Endothelial cell of umbilical vein (primary cell): ENCODE data around the gene TTR. TPM values are rescaled to one million over a fixed set of nuclear protein-coding genes. Genes with fewer than 3 reads are reported as not detected.

Source experiments
- Bru-seq: library from RNA; stranded (reverse); fragments of 400-500 nt; gene quantifications from one replicate; lab custom pipeline; 2021; lab: Mats Ljungman, UMichigan
- BruChase-seq, 2 experiments: library from RNA; stranded (reverse); fragments of 400-500 nt; gene quantifications; one replicate each; lab custom pipeline; 2021; lab: Mats Ljungman, UMichigan
- BruUV-seq: library from RNA; stranded (reverse); fragments of 400-500 nt; replicated peaks from 2 replicates; lab custom pipeline; 2021; lab: Mats Ljungman, UMichigan
- CTCF ChIA-PET: fragments of 300-600, 350-600 bp; sonication (Branson Sonifier 250); formaldehyde crosslinking; loops from one replicate; lab custom pipeline; 2021; ENCODE audit warnings: antibody characterized with exemption, inconsistent platforms; lab: Charles Lee
- POLR2A ChIA-PET: fragments of 300-600, 350-600 bp; sonication (Branson Sonifier 250); formaldehyde crosslinking; loops from one replicate; lab custom pipeline; 2021; ENCODE audit warnings: antibody characterized with exemption, inconsistent platforms; lab: Charles Lee
- DNase-seq: peaks from one replicate; pipeline ENCODE4 v3.0.0-alpha.2; 2011; ENCODE audit warnings: low read depth, low spot score
- FAIRE-seq: peaks from 2 replicates; lab custom pipeline; 2011; peaks lifted over from hg19 to GRCh38; lab: Jason Lieb, UNC
- H2AFZ ChIP-seq: 2 replicates; pipeline ENCODE4 v1.6.0; 2012; ENCODE audit warnings: low read depth, low read length, control low read depth, inconsistent platforms
- H3K27ac ChIP-seq: 2 replicates; pipeline ENCODE4 v1.5.1; 2011; ENCODE audit warnings: low read depth, mild to moderate bottlenecking, control low read depth, low read length, moderate library complexity; ENCODE audit not compliant: insufficient read depth
- H3K27me3 ChIP-seq, 2 experiments: 2 replicates each; pipeline versions ENCODE4 v1.6.0 to v1.6.1; 2011; ENCODE audit warnings: low read length in 2 of 2, mixed read lengths in 1 of 2; ENCODE audit not compliant: control insufficient read depth in 2 of 2, insufficient read depth in 2 of 2
- H3K36me3 ChIP-seq, 2 experiments: 2 replicates in 1 of 2; 3 replicates in 1 of 2; pipeline ENCODE4 v1.5.1; 2011; ENCODE audit warnings: low read length in 2 of 2, mild to moderate bottlenecking in 1 of 2, moderate library complexity in 1 of 2; ENCODE audit not compliant: control insufficient read depth in 2 of 2, insufficient read depth in 2 of 2; ENCODE audit errors: extremely low read depth in 1 of 2
- H3K4me1 ChIP-seq: 3 replicates; pipeline ENCODE4 v1.5.1; 2011; ENCODE audit warnings: mild to moderate bottlenecking, low read length; ENCODE audit not compliant: control insufficient read depth, insufficient read depth; ENCODE audit errors: extremely low read depth
- H3K4me2 ChIP-seq: 2 replicates; pipeline ENCODE4 v1.6.1; 2011; ENCODE audit warnings: low read length, control low read depth, mixed read lengths; ENCODE audit not compliant: insufficient read depth
- H3K4me3 ChIP-seq, 3 experiments: fragments of 200-600 bp in 1 of 3; sonication (generic), shearing (Covaris generic) in 1 of 3; replicated peaks in 1 of 3; 2 replicates each; pipeline ENCODE4 v1.5.1; 2011 to 2016; ENCODE audit warnings: control low read depth in 3 of 3, low read length in 3 of 3, mild to moderate bottlenecking in 2 of 3, inconsistent platforms in 1 of 3, low read depth in 1 of 3, moderate library complexity in 1 of 3; ENCODE audit not compliant: insufficient read depth in 1 of 3
- H3K79me2 ChIP-seq: 2 replicates; pipeline ENCODE4 v1.6.0; 2012; ENCODE audit warnings: low read length, inconsistent platforms; ENCODE audit not compliant: control insufficient read depth, insufficient read depth
- H3K9ac ChIP-seq: replicated peaks from 2 replicates; pipeline ENCODE3; 2011; ENCODE audit warnings: low read length, control low read depth; ENCODE audit not compliant: insufficient read depth; ENCODE audit errors: extremely low read depth
- H3K9me1 ChIP-seq: replicated peaks from 3 replicates; pipeline ENCODE4 v1.6.0; 2011; ENCODE audit warnings: mild to moderate bottlenecking, low read length; ENCODE audit not compliant: control insufficient read depth, insufficient read depth; ENCODE audit errors: extremely low read depth
- H3K9me3 ChIP-seq: replicated peaks from 2 replicates; pipeline ENCODE4 v1.5.1; 2012; ENCODE audit warnings: low read length, inconsistent platforms; ENCODE audit not compliant: control insufficient read depth, insufficient read depth
- H4K20me1 ChIP-seq: replicated peaks from 2 replicates; pipeline ENCODE3; 2011; ENCODE audit warnings: mild to moderate bottlenecking, low read length; ENCODE audit not compliant: control insufficient read depth, insufficient read depth; ENCODE audit errors: extremely low read depth
- EZH2 ChIP-seq: IDR thresholded peaks from 2 replicates; pipeline ENCODE4 v1.6.1; 2012; ENCODE audit warnings: borderline replicate concordance, low read depth, mild to moderate bottlenecking, moderate library complexity, low read length, inconsistent platforms; ENCODE audit not compliant: severe bottlenecking
- FOS ChIP-seq: IDR thresholded peaks from 2 replicates; pipeline ENCODE4 v1.6.1; 2011; ENCODE audit warnings: mild to moderate bottlenecking, low read length, moderate library complexity, borderline replicate concordance; ENCODE audit not compliant: insufficient read depth
- GATA2 ChIP-seq: IDR thresholded peaks from 2 replicates; pipeline ENCODE4 v1.7.0; 2011; ENCODE audit warnings: low read depth, mild to moderate bottlenecking, moderate library complexity, mixed read lengths, low read length; ENCODE audit not compliant: insufficient read length, insufficient read depth
- JUN ChIP-seq: IDR thresholded peaks from 2 replicates; pipeline ENCODE4 v1.6.1; 2011; ENCODE audit warnings: borderline replicate concordance, low read depth; ENCODE audit not compliant: insufficient read length, insufficient read depth
- MYC ChIP-seq: IDR thresholded peaks from one replicate; pipeline ENCODE4 v1.6.1; 2011; ENCODE audit warnings: mild to moderate bottlenecking, low read depth, low read length
- POLR2A ChIP-seq: IDR thresholded peaks from 2 replicates; pipeline ENCODE4 v1.6.1; 2012; ENCODE audit warnings: low read depth, mild to moderate bottlenecking, control low read depth, low read length
- POLR2AphosphoS5 ChIP-seq: IDR thresholded peaks from 2 replicates; pipeline ENCODE4 v1.6.1; 2012; ENCODE audit warnings: low read depth, mild to moderate bottlenecking, control low read depth, low read length, moderate library complexity; ENCODE audit not compliant: insufficient read depth
- dilution Hi-C: fragments of 300-500 bp; cut with MboI; formaldehyde crosslinking; loops from one replicate; pipeline ENCODE4 v1.15.0; 2019; ENCODE audit warnings: low sequenced_read_pairs; ENCODE audit not compliant: extremely low pct_ligation_motif_present
- intact Hi-C: fragments of 100-400 bp; cut with micrococcal nuclease; formaldehyde crosslinking; loops from one replicate; pipeline ENCODE4 v1.10.0; 2022
- long read RNA-seq: library from polyadenylated mRNA; stranded (forward); transcript quantifications from one replicate; pipeline ENCODE4 v2.0.0, GENCODE V29; 2021
- polyA minus RNA-seq, 3 experiments: library from RNA; depleted of rRNA, polyadenylated mRNA; stranded (reverse); fragments of >200 nt; gene quantifications; 1 replicate in 1 of 3; 2 replicates in 2 of 3; pipeline ENCODE4 v1.2.3, GENCODE V29; 2011
- polyA plus RNA-seq, 4 experiments: library from polyadenylated mRNA; depleted of rRNA in 3 of 4; stranded (reverse) in 3 of 4; unstranded in 1 of 4; fragments of >200 nt; gene quantifications; 2 replicates each; pipeline versions ENCODE4 v1.2.1 to v1.2.3, GENCODE V29; 2011 to 2012; ENCODE audit warnings: missing spikeins in 1 of 4
- total RNA-seq: library from RNA; stranded (reverse); gene quantifications from 2 replicates; pipeline ENCODE4 v1.2.3, GENCODE V29; 2021
- TF ChIP-seq, protein P1 (sequence below): IDR thresholded peaks from 2 replicates; pipeline ENCODE4 v1.6.1; 2011; ENCODE audit not compliant: insufficient read depth, insufficient read length
- TF ChIP-seq, protein P2 (sequence below), 2 donors: IDR thresholded peaks; 1 replicate in 1 of 2; 2 replicates in 1 of 2; pipeline ENCODE4 v1.5.1; 2011; ENCODE audit warnings: low read length in 2 of 2, mild to moderate bottlenecking in 2 of 2, moderate library complexity in 2 of 2, control low read depth in 1 of 2, inconsistent platforms in 1 of 2, low read depth in 1 of 2; ENCODE audit not compliant: insufficient read depth in 1 of 2; ENCODE audit errors: extremely low read depth in 1 of 2

Gene TTR
- total RNA-seq: not detected in 2 replicates
- polyA plus RNA-seq: not detected in 2 replicates
- polyA plus RNA-seq (2011; cell fraction: cytosol; rRNA removed): not detected in 2 replicates
- not detected in 2 replicates for polyA plus RNA-seq (2011; cell fraction: nucleus; rRNA removed)
- polyA plus RNA-seq (2012): not detected in 2 replicates
- not detected in 2 replicates for polyA minus RNA-seq
- polyA minus RNA-seq (2011; cell fraction: cytosol; rRNA and poly(A)+ RNA removed): not detected
- not detected in 2 replicates for polyA minus RNA-seq (2011; cell fraction: nucleus; rRNA and poly(A)+ RNA removed)
- not detected for Bru-seq, nascent RNA
- BruChase-seq, experiment 1, labeled RNA remaining after a 6-hour chase: not detected
- not detected for BruChase-seq, experiment 2, labeled RNA remaining after a 2-hour chase
- long read RNA-seq: 0 reads

DNA sequence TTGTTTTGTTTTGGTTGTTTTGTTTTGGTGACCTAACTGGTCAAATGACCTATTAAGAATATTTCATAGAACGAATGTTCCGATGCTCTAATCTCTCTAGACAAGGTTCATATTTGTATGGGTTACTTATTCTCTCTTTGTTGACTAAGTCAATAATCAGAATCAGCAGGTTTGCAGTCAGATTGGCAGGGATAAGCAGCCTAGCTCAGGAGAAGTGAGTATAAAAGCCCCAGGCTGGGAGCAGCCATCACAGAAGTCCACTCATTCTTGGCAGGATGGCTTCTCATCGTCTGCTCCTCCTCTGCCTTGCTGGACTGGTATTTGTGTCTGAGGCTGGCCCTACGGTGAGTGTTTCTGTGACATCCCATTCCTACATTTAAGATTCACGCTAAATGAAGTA lies at the start of gene TTR:
TTR (plus strand) TSS at position 250 of the 400 bp plus-strand sequence; CDS start at position 276, 26 bp downstream.
- Histone ChIP-seq H3K9me3 (no peaks in the 10 kb centered on the region), H4K20me1 (no peaks in the 10 kb centered on the region), H3K9me1 (no peaks in the 10 kb centered on the region), H3K79me2 (no peaks in the 10 kb centered on the region), H2AFZ (no peak within 1 kb of the TSS), H3K27ac (no peak within 1 kb of the TSS), H3K4me2 (no peak within 1 kb of the TSS), H3K9ac (no peak within 1 kb of the TSS), H3K36me3 (no peaks in the 10 kb centered on the region), H3K27me3 (peaks cover 0 to 6% of the 10 kb centered on the region in 2 experiments), H3K4me1 (no peaks in the 10 kb centered on the region), H3K4me3 (no peak within 1 kb of the TSS)
- no peak for TF ChIP-seq POLR2A
- TF ChIP-seq, protein P1, sequence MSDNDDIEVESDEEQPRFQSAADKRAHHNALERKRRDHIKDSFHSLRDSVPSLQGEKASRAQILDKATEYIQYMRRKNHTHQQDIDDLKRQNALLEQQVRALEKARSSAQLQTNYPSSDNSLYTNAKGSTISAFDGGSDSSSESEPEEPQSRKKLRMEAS: no peak
- TF ChIP-seq MYC: no peak
- TF ChIP-seq GATA2: no peak
- TF ChIP-seq, protein P2, sequence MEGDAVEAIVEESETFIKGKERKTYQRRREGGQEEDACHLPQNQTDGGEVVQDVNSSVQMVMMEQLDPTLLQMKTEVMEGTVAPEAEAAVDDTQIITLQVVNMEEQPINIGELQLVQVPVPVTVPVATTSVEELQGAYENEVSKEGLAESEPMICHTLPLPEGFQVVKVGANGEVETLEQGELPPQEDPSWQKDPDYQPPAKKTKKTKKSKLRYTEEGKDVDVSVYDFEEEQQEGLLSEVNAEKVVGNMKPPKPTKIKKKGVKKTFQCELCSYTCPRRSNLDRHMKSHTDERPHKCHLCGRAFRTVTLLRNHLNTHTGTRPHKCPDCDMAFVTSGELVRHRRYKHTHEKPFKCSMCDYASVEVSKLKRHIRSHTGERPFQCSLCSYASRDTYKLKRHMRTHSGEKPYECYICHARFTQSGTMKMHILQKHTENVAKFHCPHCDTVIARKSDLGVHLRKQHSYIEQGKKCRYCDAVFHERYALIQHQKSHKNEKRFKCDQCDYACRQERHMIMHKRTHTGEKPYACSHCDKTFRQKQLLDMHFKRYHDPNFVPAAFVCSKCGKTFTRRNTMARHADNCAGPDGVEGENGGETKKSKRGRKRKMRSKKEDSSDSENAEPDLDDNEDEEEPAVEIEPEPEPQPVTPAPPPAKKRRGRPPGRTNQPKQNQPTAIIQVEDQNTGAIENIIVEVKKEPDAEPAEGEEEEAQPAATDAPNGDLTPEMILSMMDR (IDR thresholded peaks at IDR 0.05; ENCODE audit: extremely low read depth in 1 of 2, insufficient read depth in 1 of 2, low read depth in 1 of 2, low read length in 2 of 2): no peak
- no peak for TF ChIP-seq EZH2
- no peak for TF ChIP-seq POLR2AphosphoS5
- no peak for TF ChIP-seq FOS
- no peak for TF ChIP-seq JUN
- ChIA-PET CTCF (no interaction called here), POLR2A (no interaction called here)
- intact Hi-C loops: no loop called here
- dilution Hi-C loops: no loop called here
- no peak for DNase-seq
- no TSS peak for BruUV-seq
- FAIRE-seq: no peak
